HUES64 (cell line): Measurements from ENCODE around the gene SNX11.
"Not testable (repeated sequence)": the region's sequence is repeated elsewhere in the genome, so short reads cannot be mapped to it uniquely, and the experiment has no call there.

Source experiments
- H3K27ac ChIP-seq: 2 replicates; pipeline ENCODE4 v1.7.0; 2013; ENCODE audit warnings: low read depth, low read length, inconsistent platforms
- H3K27me3 ChIP-seq: 2 replicates; pipeline ENCODE4 v1.6.1; 2013; ENCODE audit warnings: mild to moderate bottlenecking, low read length; ENCODE audit not compliant: insufficient read depth
- H3K36me3 ChIP-seq: 2 replicates; pipeline ENCODE4 v1.6.1; 2013; ENCODE audit warnings: mild to moderate bottlenecking, low read length; ENCODE audit not compliant: insufficient read depth
- H3K4me1 ChIP-seq: 2 replicates; pipeline ENCODE4 v1.6.1; 2013; ENCODE audit warnings: mild to moderate bottlenecking, low read length, moderate library complexity; ENCODE audit not compliant: insufficient read depth
- H3K4me3 ChIP-seq: 2 replicates; pipeline ENCODE4 v1.5.1; 2013; ENCODE audit warnings: mild to moderate bottlenecking, low read length, moderate library complexity
- H3K9ac ChIP-seq: 2 replicates; pipeline ENCODE4 v1.6.1; 2013; ENCODE audit warnings: mild to moderate bottlenecking, low read depth, low read length
- H3K9me3 ChIP-seq: 2 replicates; pipeline ENCODE4 v1.6.1; 2013; ENCODE audit warnings: low read depth, low read length; ENCODE audit not compliant: insufficient read depth
- WGBS: fragments of 150-250, 120-280 bp; methylation state at CpG from one replicate; pipeline ENCODE4 v1.1.7; 2013; ENCODE audit warnings: missing lambda C conversion rate; 5-methylcytosine and 5-hydroxymethylcytosine counted together

Gene SNX11

GRCh38 chr17:48068491-48068961 is 39.0 kb upstream of the SNX11 start:
- 85% methylated on average over 3 of the region's 3 CpGs for WGBS

GRCh38 chr17:48070195-48070594 is 37.4 kb upstream of the SNX11 start:
- H3K9ac ChIP-seq, result no peak overlapping the region
- H3K27ac ChIP-seq, result no peak overlapping the region
- H3K9me3 ChIP-seq, result no peaks in the 10 kb centered on the region
- H3K36me3 ChIP-seq, result peaks cover 78% of the 10 kb centered on the region
- H3K4me3 ChIP-seq, result no peak overlapping the region
- 94% methylated on average over 2 of the region's 2 CpGs for WGBS
- no peaks in the 10 kb centered on the region for H3K4me1 ChIP-seq
- H3K27me3 ChIP-seq, result no peaks in the 10 kb centered on the region

More at GRCh38 chr17:48068491-48068961, 39.0 kb upstream of the SNX11 start:
- no peaks in the 10 kb centered on the region for H3K9me3 ChIP-seq
- H3K27me3 ChIP-seq, result no peaks in the 10 kb centered on the region
- no peaks in the 10 kb centered on the region for H3K4me1 ChIP-seq
- H3K27ac ChIP-seq, result no peak overlapping the region
- no peak overlapping the region for H3K4me3 ChIP-seq
- no peak overlapping the region for H3K9ac ChIP-seq
- H3K36me3 ChIP-seq, result peaks cover 78% of the 10 kb centered on the region

GRCh38 chr17:48071654-48072053 is 35.9 kb upstream of the SNX11 start:
- Histone ChIP-seq H3K9me3 (no peaks in the 10 kb centered on the region), H3K27ac (no peak overlapping the region), H3K9ac (no peak overlapping the region), H3K4me3 (no peak overlapping the region), H3K4me1 (no peaks in the 10 kb centered on the region), H3K27me3 (no peaks in the 10 kb centered on the region), H3K36me3 (peaks cover 87% of the 10 kb centered on the region)
- WGBS, result 89% methylated on average over 2 of the region's 2 CpGs

GRCh38 chr17:48072811-48073210 is 34.8 kb upstream of the SNX11 start:
- not testable (repeated sequence) for H3K9me3 ChIP-seq, H3K27ac ChIP-seq, H3K27me3 ChIP-seq, H3K4me3 ChIP-seq, H3K4me1 ChIP-seq, H3K9ac ChIP-seq
- WGBS, result 94% methylated on average over 9 of the region's 9 CpGs
- peaks cover 80% of the 10 kb centered on the region for H3K36me3 ChIP-seq

GRCh38 chr17:48073566-48074094 is 33.9 kb upstream of the SNX11 start:
- H3K4me3 ChIP-seq, H3K9ac ChIP-seq, H3K9me3 ChIP-seq, H3K4me1 ChIP-seq, H3K27ac ChIP-seq, H3K27me3 ChIP-seq: not testable (repeated sequence)
- peaks cover 75% of the 10 kb centered on the region for H3K36me3 ChIP-seq
- 96% methylated on average over 5 of the region's 5 CpGs for WGBS

- no peak overlapping the region for H3K4me3 ChIP-seq
- no peaks in the 10 kb centered on the region for H3K4me1 ChIP-seq
- no peak overlapping the region for H3K27ac ChIP-seq
- 97% methylated on average over 7 of the region's 7 CpGs for WGBS
- H3K9ac ChIP-seq, result no peak overlapping the region
- no peaks in the 10 kb centered on the region for H3K27me3 ChIP-seq
- H3K9me3 ChIP-seq, result no peaks in the 10 kb centered on the region
- peaks cover 70% of the 10 kb centered on the region for H3K36me3 ChIP-seq
These were observed 33.1 kb upstream of the SNX11 start for GRCh38 chr17:48074322-48075081.

- H3K9ac ChIP-seq, H3K27me3 ChIP-seq, H3K27ac ChIP-seq, H3K4me1 ChIP-seq, H3K9me3 ChIP-seq, H3K4me3 ChIP-seq: not testable (repeated sequence)
- H3K36me3 ChIP-seq, result peaks cover 44% of the 10 kb centered on the region
- 96% methylated on average over 10 of the region's 10 CpGs for WGBS
These were observed 30.4 kb upstream of the SNX11 start for GRCh38 chr17:48077152-48077551.

- H3K9ac ChIP-seq, result no peak overlapping the region
- no peak overlapping the region for H3K4me3 ChIP-seq
- no peaks in the 10 kb centered on the region for H3K4me1 ChIP-seq
- peaks cover 2% of the 10 kb centered on the region for H3K36me3 ChIP-seq
- no peaks in the 10 kb centered on the region for H3K9me3 ChIP-seq
- no peak overlapping the region for H3K27ac ChIP-seq
- 90% methylated on average over 5 of the region's 5 CpGs for WGBS
- H3K27me3 ChIP-seq, result no peaks in the 10 kb centered on the region
These were observed 25.7 kb upstream of the SNX11 start for GRCh38 chr17:48081858-48082257.

GRCh38 chr17:48084932-48085331 is 22.6 kb upstream of the SNX11 start:
- Histone ChIP-seq H3K9me3 (no peaks in the 10 kb centered on the region), H3K4me3 (no peak overlapping the region), H3K36me3 (no peaks in the 10 kb centered on the region), H3K27me3 (no peaks in the 10 kb centered on the region), H3K4me1 (no peaks in the 10 kb centered on the region), H3K9ac (no peak overlapping the region), H3K27ac (no peak overlapping the region)
- WGBS, result 84% methylated on average over 2 of the region's 2 CpGs

- no peaks in the 10 kb centered on the region for H3K4me1 ChIP-seq
- H3K9ac ChIP-seq, result no peak overlapping the region
- H3K9me3 ChIP-seq, result no peaks in the 10 kb centered on the region
- WGBS, result 93% methylated on average over 11 of the region's 11 CpGs
- H3K27me3 ChIP-seq, result no peaks in the 10 kb centered on the region
- peaks cover 14% of the 10 kb centered on the region for H3K36me3 ChIP-seq
- no peak overlapping the region for H3K27ac ChIP-seq
- H3K4me3 ChIP-seq, result no peak overlapping the region
These were observed 14.1 kb upstream of the SNX11 start for GRCh38 chr17:48093341-48094045.

GRCh38 chr17:48095611-48096010 is 12.0 kb upstream of the SNX11 start:
- H3K27me3 ChIP-seq, result no peaks in the 10 kb centered on the region
- H3K4me3 ChIP-seq, result no peak overlapping the region
- no peak overlapping the region for H3K27ac ChIP-seq
- no peaks in the 10 kb centered on the region for H3K9me3 ChIP-seq
- peaks cover 4% of the 10 kb centered on the region; the same call in 1 of the 2 replicates for H3K4me1 ChIP-seq
- H3K36me3 ChIP-seq, result peaks cover 14% of the 10 kb centered on the region
- WGBS, result 96% methylated on average over 4 of the region's 4 CpGs
- H3K9ac ChIP-seq, result no peak overlapping the region
